Mesendoderm (in vitro differentiated cells): ENCODE measurements around the gene DCC.
A peak's percentile ranks its signal among the peaks of the same experiment; 100 is the strongest.

Source experiments
- DNase-seq: peaks from one replicate; pipeline ENCODE4 v3.0.0; 2013
- H2AK5ac ChIP-seq: 2 replicates; pipeline ENCODE4 v1.6.1; 2013; ENCODE audit warnings: low read length, inconsistent platforms
- H2BK120ac ChIP-seq: 2 replicates; pipeline ENCODE4 v1.6.1; 2013; ENCODE audit warnings: low read depth, mild to moderate bottlenecking, low read length, moderate library complexity, mixed read lengths
- H2BK15ac ChIP-seq: replicated peaks from 2 replicates; pipeline ENCODE4 v1.6.1; 2013; ENCODE audit warnings: low read depth, mild to moderate bottlenecking, moderate library complexity
- H2BK5ac ChIP-seq: 2 replicates; pipeline ENCODE4 v1.6.1; 2013; ENCODE audit warnings: low read length, inconsistent platforms
- H3K18ac ChIP-seq: 2 replicates; pipeline ENCODE4 v1.6.1; 2013; ENCODE audit warnings: mild to moderate bottlenecking, low read length, mixed read lengths
- H3K23ac ChIP-seq: one replicate; pipeline ENCODE4 v1.6.1; 2013; ENCODE audit warnings: low read length
- H3K27ac ChIP-seq: 2 replicates; pipeline ENCODE4 v1.5.1; 2013; ENCODE audit warnings: low read depth, mild to moderate bottlenecking, inconsistent platforms, low read length, moderate library complexity
- H3K27me3 ChIP-seq: 2 replicates; pipeline ENCODE4 v1.6.1; 2013; ENCODE audit warnings: low read length, control low read depth, mild to moderate bottlenecking, inconsistent platforms; ENCODE audit not compliant: insufficient read depth, poor library complexity
- H3K36me3 ChIP-seq: 2 replicates; pipeline ENCODE4 v1.6.1; 2013; ENCODE audit warnings: low read length, inconsistent platforms; ENCODE audit not compliant: control insufficient read depth, insufficient read depth
- H3K4ac ChIP-seq: one replicate; pipeline ENCODE4 v1.6.1; 2013; ENCODE audit warnings: low read depth, mild to moderate bottlenecking, low read length, moderate library complexity
- H3K4me1 ChIP-seq: 2 replicates; pipeline ENCODE4 v1.6.1; 2013; ENCODE audit warnings: low read depth, low read length, inconsistent platforms; ENCODE audit not compliant: control insufficient read depth
- H3K4me2 ChIP-seq: 2 replicates; pipeline ENCODE4 v1.6.1; 2013; ENCODE audit warnings: low read length
- H3K4me3 ChIP-seq: 2 replicates; pipeline ENCODE4 v1.5.1; 2013; ENCODE audit warnings: mild to moderate bottlenecking, low read length
- H3K56ac ChIP-seq: one replicate; pipeline ENCODE4 v1.6.1; 2013; ENCODE audit warnings: low read length
- H3K79me1 ChIP-seq: 2 replicates; pipeline ENCODE4 v1.6.1; 2013; ENCODE audit warnings: low read length, inconsistent platforms
- H3K79me2 ChIP-seq: 2 replicates; pipeline ENCODE4 v1.6.1; 2013; ENCODE audit warnings: mild to moderate bottlenecking, low read length; ENCODE audit not compliant: control insufficient read depth, insufficient read depth
- H3K9ac ChIP-seq: 2 replicates; pipeline ENCODE4 v1.6.1; 2013; ENCODE audit warnings: low read length, inconsistent platforms
- H4K5ac ChIP-seq: one replicate; pipeline ENCODE4 v1.6.1; 2013; ENCODE audit warnings: low read length
- H4K8ac ChIP-seq: one replicate; pipeline ENCODE4 v1.6.1; 2013; ENCODE audit warnings: low read depth, mild to moderate bottlenecking, control low read depth, low read length, moderate library complexity
- WGBS: extraction: QIAGEN DNeasy Blood & Tissue Kit; methylation state at CpG from one replicate; pipeline ENCODE4 v1.1.7; 2013; ENCODE audit warnings: low lambda C conversion rate, missing lambda C conversion rate; ENCODE audit not compliant: insufficient coverage; ENCODE audit errors: extremely low coverage; 5-methylcytosine and 5-hydroxymethylcytosine counted together

The DCC gene

GRCh38 chr18:53040286-53040685, 700.3 kb downstream of the DCC start:
- H3K4me3 ChIP-seq, result no peak overlapping the region
- no peak overlapping the region for H3K27ac ChIP-seq
- no peaks in the 10 kb centered on the region for H3K36me3 ChIP-seq
- H4K5ac ChIP-seq, result no peak overlapping the region
- no peak overlapping the region for H3K56ac ChIP-seq
- no CpG with 5 or more reads among the region's 3 CpGs for WGBS
- H2BK15ac ChIP-seq, result no peak overlapping the region
- no peaks in the 10 kb centered on the region for H3K79me1 ChIP-seq
- no peak overlapping the region for H2BK120ac ChIP-seq
- H3K4me2 ChIP-seq, result no peak overlapping the region
- H3K4me1 ChIP-seq, result no peaks in the 10 kb centered on the region
- no peaks in the 10 kb centered on the region for H3K79me2 ChIP-seq
- H3K23ac ChIP-seq, result no peak overlapping the region
- no peak overlapping the region for H3K9ac ChIP-seq
- peaks cover 2% of the 10 kb centered on the region for H3K27me3 ChIP-seq
- DNase-seq, result no peak
- H4K8ac ChIP-seq, result no peak overlapping the region
- no peak overlapping the region for H2AK5ac ChIP-seq
- H3K18ac ChIP-seq, result no peak overlapping the region
- H3K4ac ChIP-seq, result no peak overlapping the region
- no peak overlapping the region for H2BK5ac ChIP-seq

DNA sequence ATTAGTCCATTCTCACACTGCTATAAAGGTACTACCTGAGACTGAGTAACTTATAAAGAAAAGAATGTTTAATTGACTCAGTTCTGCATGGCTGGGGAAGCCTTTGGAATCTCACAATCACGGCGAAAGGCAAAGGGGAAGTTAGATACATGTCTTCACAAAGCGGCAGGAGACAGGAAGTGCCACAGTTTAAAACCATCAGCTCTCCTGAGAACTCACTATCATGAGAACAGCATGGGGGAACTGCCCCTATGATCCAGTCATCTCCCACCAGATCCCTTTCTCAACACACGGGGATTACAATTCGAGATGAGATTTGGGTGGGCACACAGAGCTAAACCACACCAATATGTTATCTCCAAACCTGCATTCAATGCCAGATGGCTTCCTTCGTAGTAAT, 716.1 kb downstream of the DCC start:
- Histone ChIP-seq H3K27ac (no peak overlapping the region), H2AK5ac (no peak overlapping the region), H3K56ac (no peak overlapping the region), H3K4me3 (no peak overlapping the region), H2BK5ac (no peak overlapping the region), H3K4ac (no peak overlapping the region), H3K79me2 (no peaks in the 10 kb centered on the region), H3K23ac (no peak overlapping the region), H3K79me1 (no peaks in the 10 kb centered on the region), H3K4me2 (no peak overlapping the region), H2BK15ac (no peak overlapping the region), H4K5ac (no peak overlapping the region), H3K4me1 (no peaks in the 10 kb centered on the region), H3K9ac (no peak overlapping the region), H3K27me3 (no peaks in the 10 kb centered on the region), H4K8ac (no peak overlapping the region), H3K36me3 (no peaks in the 10 kb centered on the region), H2BK120ac (no peak overlapping the region), H3K18ac (no peak overlapping the region)
- DNase-seq, result peak; percentile 69
- no CpG with 5 or more reads among the region's 6 CpGs for WGBS

- H3K23ac ChIP-seq, result peak overlapping the region; percentile 80
- H2BK5ac ChIP-seq, result no peak overlapping the region
- H2BK120ac ChIP-seq, result no peak overlapping the region
- H3K27me3 ChIP-seq, result no peaks in the 10 kb centered on the region
- no peak overlapping the region for H3K56ac ChIP-seq
- no peaks in the 10 kb centered on the region for H3K79me2 ChIP-seq
- no CpG with 5 or more reads among the region's 6 CpGs for WGBS
- no peaks in the 10 kb centered on the region for H3K4me1 ChIP-seq
- no peak overlapping the region for H3K27ac ChIP-seq
- no peak overlapping the region for H3K9ac ChIP-seq
- no peak overlapping the region for H3K4me3 ChIP-seq
- H3K36me3 ChIP-seq, result no peaks in the 10 kb centered on the region
- H3K4me2 ChIP-seq, result no peak overlapping the region
- H2AK5ac ChIP-seq, result no peak overlapping the region
- H2BK15ac ChIP-seq, result no peak overlapping the region
- no peak overlapping the region for H3K18ac ChIP-seq
- H3K4ac ChIP-seq, result no peak overlapping the region
- H4K5ac ChIP-seq, result no peak overlapping the region
- no peaks in the 10 kb centered on the region for H3K79me1 ChIP-seq
- H4K8ac ChIP-seq, result no peak overlapping the region
- no peak for DNase-seq
Observed at GRCh38 chr18:53070788-53071187, 730.8 kb downstream of the DCC start.

DNA sequence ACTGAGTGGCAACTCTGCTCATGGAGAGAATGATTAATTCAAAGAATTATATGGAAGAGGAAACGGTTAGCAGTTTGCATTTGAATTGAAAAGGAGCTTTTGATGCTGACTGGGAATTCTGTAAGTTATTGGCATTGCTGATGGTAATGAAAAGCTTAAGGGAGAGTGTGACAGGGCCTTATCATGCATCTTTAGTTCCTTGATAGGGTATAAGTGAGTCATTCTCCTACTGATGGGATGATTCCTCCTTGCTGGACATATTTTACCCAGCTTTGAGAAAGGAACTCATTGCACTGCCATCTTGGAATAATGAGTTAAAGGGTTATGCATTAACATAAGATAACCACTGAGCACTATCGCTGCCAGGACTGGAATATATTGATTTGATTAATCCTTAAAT, 740.7 kb downstream of the DCC start:
- Histone ChIP-seq H3K79me2 (no peaks in the 10 kb centered on the region), H2AK5ac (no peak overlapping the region), H2BK5ac (no peak overlapping the region), H2BK15ac (no peak overlapping the region), H3K23ac (no peak overlapping the region), H3K18ac (no peak overlapping the region), H4K5ac (no peak overlapping the region), H4K8ac (no peak overlapping the region), H3K27me3 (no peaks in the 10 kb centered on the region), H2BK120ac (no peak overlapping the region), H3K27ac (no peak overlapping the region), H3K56ac (no peak overlapping the region), H3K4me3 (no peak overlapping the region), H3K4me2 (no peak overlapping the region), H3K4me1 (no peaks in the 10 kb centered on the region), H3K79me1 (no peaks in the 10 kb centered on the region), H3K36me3 (no peaks in the 10 kb centered on the region), H3K4ac (no peak overlapping the region), H3K9ac (no peak overlapping the region)
- no CpG with 5 or more reads among the region's 2 CpGs for WGBS
- DNase-seq, result no peak

DNA sequence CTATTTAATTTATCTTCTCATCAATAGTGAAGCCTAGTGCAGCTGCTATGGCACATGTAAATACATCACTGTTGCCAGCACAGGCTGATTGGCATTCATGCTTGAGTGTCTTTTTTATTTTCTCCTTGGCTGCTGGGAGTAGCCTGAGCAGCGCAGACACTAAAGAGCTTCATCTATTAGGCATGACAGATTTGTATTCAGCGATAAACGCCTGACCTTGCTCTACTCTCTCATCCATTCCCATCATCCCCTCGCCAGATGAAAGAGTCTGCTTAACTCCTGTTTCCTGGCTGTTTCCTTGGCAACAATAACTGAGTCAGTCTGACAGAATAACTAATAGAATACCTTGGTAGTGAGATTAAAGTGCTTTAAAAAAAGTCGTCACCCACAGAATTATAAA, 753.6 kb downstream of the DCC start:
- Histone ChIP-seq H2BK120ac (no peak overlapping the region), H3K4me2 (no peak overlapping the region), H3K79me1 (no peaks in the 10 kb centered on the region), H3K9ac (no peak overlapping the region), H4K8ac (no peak overlapping the region), H3K4me3 (no peak overlapping the region), H3K27me3 (no peaks in the 10 kb centered on the region), H3K79me2 (no peaks in the 10 kb centered on the region), H3K27ac (no peak overlapping the region), H3K36me3 (no peaks in the 10 kb centered on the region), H3K23ac (no peak overlapping the region), H3K4me1 (no peaks in the 10 kb centered on the region), H3K18ac (no peak overlapping the region), H3K56ac (no peak overlapping the region), H2BK15ac (no peak overlapping the region), H3K4ac (no peak overlapping the region), H2AK5ac (no peak overlapping the region), H2BK5ac (no peak overlapping the region), H4K5ac (no peak overlapping the region)
- no CpG with 5 or more reads among the region's 5 CpGs for WGBS
- no peak for DNase-seq

GRCh38 chr18:53101536-53102105, 761.6 kb downstream of the DCC start:
- Histone ChIP-seq H3K4me1 (no peaks in the 10 kb centered on the region), H3K4me3 (no peak overlapping the region), H2BK120ac (no peak overlapping the region), H3K27me3 (no peaks in the 10 kb centered on the region), H2BK15ac (no peak overlapping the region), H2AK5ac (no peak overlapping the region), H3K79me2 (no peaks in the 10 kb centered on the region), H3K4ac (no peak overlapping the region), H3K18ac (no peak overlapping the region), H3K27ac (no peak overlapping the region), H3K79me1 (no peaks in the 10 kb centered on the region), H4K8ac (no peak overlapping the region), H3K9ac (no peak overlapping the region), H4K5ac (no peak overlapping the region), H3K36me3 (no peaks in the 10 kb centered on the region), H3K23ac (no peak overlapping the region), H2BK5ac (no peak overlapping the region), H3K4me2 (no peak overlapping the region), H3K56ac (no peak overlapping the region)
- no CpG with 5 or more reads among the region's 5 CpGs for WGBS
- no peak for DNase-seq
